ENCODE results near the gene FARP1.
A peak's percentile ranks its signal among the peaks of the same experiment; 100 is the strongest.

FARP1 gene

DNA sequence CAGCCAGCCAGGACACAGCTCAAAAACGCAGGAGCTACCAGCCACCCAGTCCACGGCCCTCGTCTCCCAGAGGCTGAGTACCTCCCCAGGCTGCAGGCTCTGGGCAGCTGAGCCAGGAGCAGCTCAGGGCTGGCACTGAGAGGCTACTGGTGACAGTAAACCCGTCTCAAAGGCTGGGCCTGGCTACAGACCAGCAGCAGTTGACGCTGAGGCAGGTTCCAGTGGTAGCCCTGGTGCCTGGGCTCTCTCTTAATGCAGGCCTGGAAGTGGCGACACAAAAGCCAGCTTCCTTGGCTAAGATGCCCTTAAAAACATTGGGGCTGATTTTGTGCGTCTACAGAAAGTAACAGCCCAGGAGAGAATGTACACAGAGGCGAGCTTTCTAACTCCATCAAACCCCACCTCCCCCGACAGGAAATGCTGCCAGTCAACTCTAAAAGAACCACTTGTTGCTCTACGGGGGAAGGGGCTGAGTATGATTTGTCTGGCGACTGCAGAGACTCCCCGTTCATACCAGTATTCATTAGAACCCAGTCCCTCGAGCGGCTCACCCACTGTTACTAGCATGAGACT, 307.7 kb downstream of the FARP1 start:
- TF ChIP-seq SCRT1 (tag by site-specific recombination; IDR thresholded peaks at IDR 0.05; ENCODE audit: borderline replicate concordance) (peak; percentile 52; the same call in 1 of the 2 replicates), ZNF239 (tag by site-specific recombination; IDR thresholded peaks at IDR 0.05) (no peak), SCRT2 (tag by site-specific recombination; IDR thresholded peaks at IDR 0.05) (peak; percentile 89)
- Histone ChIP-seq H3K36me3 (ENCODE audit: control insufficient read depth in 2 of 2, insufficient read depth in 1 of 2, low read length in 2 of 2) (peaks cover 0 to 81% of the 10 kb centered on the region in 2 experiments; a peak in 2 of 3 replicates), H3K4me3 (ENCODE audit: low read depth, low read length) (no peak overlapping the region), H3K4me1 (ENCODE audit: control insufficient read depth, insufficient read depth, low read length) (no peaks in the 10 kb centered on the region), H3K9me3 (ENCODE audit: control insufficient read depth, insufficient read depth, low read depth, low read length) (no peaks in the 10 kb centered on the region), H3K27ac (ENCODE audit: extremely low read depth, low read depth, low read length) (no peak overlapping the region)
- CTCF ChIA-PET, result interaction anchor here (0.6 to 1.5 kb wide), 7 partner anchors 12 to 539 kb away, joined by 3 to 5 read pairs (median 3); no protein-coding TSS in a partner anchor
- POLR2A ChIA-PET, result no interaction called here

DNA sequence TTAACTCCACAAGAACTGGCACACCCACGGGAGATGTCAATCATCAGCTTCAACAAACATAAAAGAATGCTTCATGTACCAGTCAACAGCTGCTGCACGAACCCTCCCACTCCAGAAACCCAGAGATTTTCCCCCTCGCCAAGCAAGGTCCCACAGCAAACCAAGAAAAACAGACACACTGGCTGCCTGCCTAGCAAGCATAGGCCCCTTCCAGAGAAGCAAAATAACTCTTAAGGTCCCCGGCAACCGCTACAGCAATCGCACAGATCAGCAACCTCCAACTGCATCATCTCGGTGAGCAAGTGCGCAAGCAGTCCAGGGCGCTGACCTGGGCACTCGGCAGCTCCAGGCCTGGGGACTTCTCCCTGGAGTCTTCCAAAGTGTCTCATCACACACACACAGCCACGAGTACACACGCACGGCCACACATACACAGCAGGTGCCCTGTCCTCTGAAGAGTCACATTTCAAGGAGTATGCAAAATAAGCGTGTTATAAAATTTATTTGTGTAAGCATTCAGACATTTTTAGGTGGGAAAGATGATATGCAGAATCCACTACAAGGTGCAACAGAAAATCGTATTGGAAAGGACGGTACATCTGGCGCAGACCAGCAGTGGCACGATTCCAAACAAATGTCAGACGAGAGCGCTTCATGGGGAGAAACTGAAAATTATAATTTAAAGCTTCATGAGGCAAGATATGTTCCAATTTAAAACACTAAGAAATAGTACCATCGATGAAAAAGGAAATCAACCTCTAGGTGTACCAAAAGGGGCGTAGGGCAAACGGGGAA, 309.0 kb downstream of the FARP1 start:
- no peak overlapping the region for H3K27ac ChIP-seq (ENCODE audit: extremely low read depth, low read depth, low read length)
- peaks cover 0 to 81% of the 10 kb centered on the region in 2 experiments; a peak in 2 of 3 replicates for H3K36me3 ChIP-seq (ENCODE audit: control insufficient read depth in 2 of 2, insufficient read depth in 1 of 2, low read length in 2 of 2)
- CTCF ChIA-PET, result no interaction called here

GRCh38 chr13:98452851-98453843, 310.3 kb downstream of the FARP1 start:
- Histone ChIP-seq H3K36me3 (ENCODE audit: control insufficient read depth in 2 of 2, insufficient read depth in 1 of 2, low read length in 2 of 2) (peaks cover 0 to 78% of the 10 kb centered on the region in 2 experiments; a peak in 2 of 3 replicates), H3K27ac (ENCODE audit: extremely low read depth, low read depth, low read length) (no peak overlapping the region), H3K4me1 (ENCODE audit: control insufficient read depth, insufficient read depth, low read length) (no peaks in the 10 kb centered on the region), H3K9me3 (ENCODE audit: control insufficient read depth, insufficient read depth, low read depth, low read length) (no peaks in the 10 kb centered on the region), H3K4me3 (ENCODE audit: low read depth, low read length) (no peak overlapping the region)
- ChIA-PET POLR2A (no interaction called here), CTCF (no interaction called here)
- TF ChIP-seq, protein P1, sequence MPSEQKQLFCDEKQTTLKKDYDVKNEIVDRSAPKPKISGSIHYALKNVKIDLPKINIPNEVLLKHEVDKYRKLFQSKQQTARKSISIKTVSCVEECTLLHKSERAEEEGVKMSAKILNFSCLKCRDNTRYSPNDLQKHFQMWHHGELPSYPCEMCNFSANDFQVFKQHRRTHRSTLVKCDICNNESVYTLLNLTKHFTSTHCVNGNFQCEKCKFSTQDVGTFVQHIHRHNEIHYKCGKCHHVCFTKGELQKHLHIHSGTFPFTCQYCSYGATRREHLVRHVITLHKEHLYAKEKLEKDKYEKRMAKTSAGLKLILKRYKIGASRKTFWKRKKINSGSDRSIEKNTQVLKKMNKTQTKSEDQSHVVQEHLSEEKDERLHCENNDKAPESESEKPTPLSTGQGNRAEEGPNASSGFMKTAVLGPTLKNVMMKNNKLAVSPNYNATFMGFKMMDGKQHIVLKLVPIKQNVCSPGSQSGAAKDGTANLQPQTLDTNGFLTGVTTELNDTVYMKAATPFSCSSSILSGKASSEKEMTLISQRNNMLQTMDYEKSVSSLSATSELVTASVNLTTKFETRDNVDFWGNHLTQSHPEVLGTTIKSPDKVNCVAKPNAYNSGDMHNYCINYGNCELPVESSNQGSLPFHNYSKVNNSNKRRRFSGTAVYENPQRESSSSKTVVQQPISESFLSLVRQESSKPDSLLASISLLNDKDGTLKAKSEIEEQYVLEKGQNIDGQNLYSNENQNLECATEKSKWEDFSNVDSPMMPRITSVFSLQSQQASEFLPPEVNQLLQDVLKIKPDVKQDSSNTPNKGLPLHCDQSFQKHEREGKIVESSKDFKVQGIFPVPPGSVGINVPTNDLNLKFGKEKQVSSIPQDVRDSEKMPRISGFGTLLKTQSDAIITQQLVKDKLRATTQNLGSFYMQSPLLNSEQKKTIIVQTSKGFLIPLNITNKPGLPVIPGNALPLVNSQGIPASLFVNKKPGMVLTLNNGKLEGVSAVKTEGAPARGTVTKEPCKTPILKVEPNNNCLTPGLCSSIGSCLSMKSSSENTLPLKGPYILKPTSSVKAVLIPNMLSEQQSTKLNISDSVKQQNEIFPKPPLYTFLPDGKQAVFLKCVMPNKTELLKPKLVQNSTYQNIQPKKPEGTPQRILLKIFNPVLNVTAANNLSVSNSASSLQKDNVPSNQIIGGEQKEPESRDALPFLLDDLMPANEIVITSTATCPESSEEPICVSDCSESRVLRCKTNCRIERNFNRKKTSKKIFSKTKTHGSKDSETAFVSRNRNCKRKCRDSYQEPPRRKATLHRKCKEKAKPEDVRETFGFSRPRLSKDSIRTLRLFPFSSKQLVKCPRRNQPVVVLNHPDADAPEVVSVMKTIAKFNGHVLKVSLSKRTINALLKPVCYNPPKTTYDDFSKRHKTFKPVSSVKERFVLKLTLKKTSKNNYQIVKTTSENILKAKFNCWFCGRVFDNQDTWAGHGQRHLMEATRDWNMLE (tag by site-specific recombination; conservative IDR thresholded peaks at IDR 0.05; ENCODE audit: low read depth), result no peak

More for the DNA sequence above, 309.0 kb downstream of the FARP1 start:
- TF ChIP-seq ZFHX2 (tag by site-specific recombination; conservative IDR thresholded peaks at IDR 0.05), result peak; percentile 30; the same call in 1 of the 2 replicates
- no peak for TF ChIP-seq ZBTB17 (tag by site-specific recombination; IDR thresholded peaks at IDR 0.05)
- TF ChIP-seq, protein P2, sequence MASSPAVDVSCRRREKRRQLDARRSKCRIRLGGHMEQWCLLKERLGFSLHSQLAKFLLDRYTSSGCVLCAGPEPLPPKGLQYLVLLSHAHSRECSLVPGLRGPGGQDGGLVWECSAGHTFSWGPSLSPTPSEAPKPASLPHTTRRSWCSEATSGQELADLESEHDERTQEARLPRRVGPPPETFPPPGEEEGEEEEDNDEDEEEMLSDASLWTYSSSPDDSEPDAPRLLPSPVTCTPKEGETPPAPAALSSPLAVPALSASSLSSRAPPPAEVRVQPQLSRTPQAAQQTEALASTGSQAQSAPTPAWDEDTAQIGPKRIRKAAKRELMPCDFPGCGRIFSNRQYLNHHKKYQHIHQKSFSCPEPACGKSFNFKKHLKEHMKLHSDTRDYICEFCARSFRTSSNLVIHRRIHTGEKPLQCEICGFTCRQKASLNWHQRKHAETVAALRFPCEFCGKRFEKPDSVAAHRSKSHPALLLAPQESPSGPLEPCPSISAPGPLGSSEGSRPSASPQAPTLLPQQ (tag by site-specific recombination; IDR thresholded peaks at IDR 0.05), result no peak
- TF ChIP-seq WT1 (tag by site-specific recombination; IDR thresholded peaks at IDR 0.05), result 0 out of 2 replicates have a peak, but pooled peaks have one; percentile 27
- no peak overlapping the region for H3K4me3 ChIP-seq (ENCODE audit: low read depth, low read length)
- H3K4me1 ChIP-seq (ENCODE audit: control insufficient read depth, insufficient read depth, low read length), result no peaks in the 10 kb centered on the region
- H3K9me3 ChIP-seq (ENCODE audit: control insufficient read depth, insufficient read depth, low read depth, low read length), result no peaks in the 10 kb centered on the region
- POLR2A ChIA-PET, result no interaction called here
